Neural crest cell (in vitro differentiated cells): ENCODE measurements around the gene CUEDC1. TPM values are rescaled to one million over a fixed set of nuclear protein-coding genes. Genes with fewer than 3 reads are reported as not detected.

ENCODE experiments used
- DNase-seq: peaks from one replicate; pipeline ENCODE4 v3.0.0; 2021; ENCODE audit warnings: low read depth, mixed read lengths, low spot score
- H3K27ac Mint-ChIP-seq: one replicate; pipeline ENCODE4 v1.8.0; 2021; ENCODE audit warnings: mild to moderate bottlenecking, mixed read lengths; ENCODE audit not compliant: unreplicated experiment
- H3K27me3 Mint-ChIP-seq: 2 replicates; pipeline ENCODE4 v1.8.0; 2021; ENCODE audit warnings: low read depth, mild to moderate bottlenecking, mixed read lengths
- H3K36me3 Mint-ChIP-seq: 2 replicates; pipeline ENCODE4 v1.8.0; 2021; ENCODE audit warnings: low read depth, mild to moderate bottlenecking, mixed read lengths
- H3K4me1 Mint-ChIP-seq: 2 replicates; pipeline ENCODE4 v1.8.0; 2021; ENCODE audit warnings: mixed read lengths
- H3K4me3 Mint-ChIP-seq: one replicate; pipeline ENCODE4 v1.8.0; 2021; ENCODE audit warnings: mild to moderate bottlenecking, mixed read lengths
- H3K9me3 Mint-ChIP-seq: 2 replicates; pipeline ENCODE4 v1.8.0; 2021; ENCODE audit warnings: mixed read lengths
- CTCF ChIP-seq: fragments of 200-600 bp; sonication (generic); conservative IDR thresholded peaks from 2 replicates; pipeline ENCODE4 v1.5.0; 2021; ENCODE audit warnings: antibody characterized with exemption, mild to moderate bottlenecking
- total RNA-seq: library from RNA; stranded (reverse); gene quantifications from 2 replicates; pipeline ENCODE4 v1.2.1, GENCODE V29; 2021

CUEDC1 gene
- total RNA-seq, 1 donor from 2014 or later: 86.9 TPM

DNA sequence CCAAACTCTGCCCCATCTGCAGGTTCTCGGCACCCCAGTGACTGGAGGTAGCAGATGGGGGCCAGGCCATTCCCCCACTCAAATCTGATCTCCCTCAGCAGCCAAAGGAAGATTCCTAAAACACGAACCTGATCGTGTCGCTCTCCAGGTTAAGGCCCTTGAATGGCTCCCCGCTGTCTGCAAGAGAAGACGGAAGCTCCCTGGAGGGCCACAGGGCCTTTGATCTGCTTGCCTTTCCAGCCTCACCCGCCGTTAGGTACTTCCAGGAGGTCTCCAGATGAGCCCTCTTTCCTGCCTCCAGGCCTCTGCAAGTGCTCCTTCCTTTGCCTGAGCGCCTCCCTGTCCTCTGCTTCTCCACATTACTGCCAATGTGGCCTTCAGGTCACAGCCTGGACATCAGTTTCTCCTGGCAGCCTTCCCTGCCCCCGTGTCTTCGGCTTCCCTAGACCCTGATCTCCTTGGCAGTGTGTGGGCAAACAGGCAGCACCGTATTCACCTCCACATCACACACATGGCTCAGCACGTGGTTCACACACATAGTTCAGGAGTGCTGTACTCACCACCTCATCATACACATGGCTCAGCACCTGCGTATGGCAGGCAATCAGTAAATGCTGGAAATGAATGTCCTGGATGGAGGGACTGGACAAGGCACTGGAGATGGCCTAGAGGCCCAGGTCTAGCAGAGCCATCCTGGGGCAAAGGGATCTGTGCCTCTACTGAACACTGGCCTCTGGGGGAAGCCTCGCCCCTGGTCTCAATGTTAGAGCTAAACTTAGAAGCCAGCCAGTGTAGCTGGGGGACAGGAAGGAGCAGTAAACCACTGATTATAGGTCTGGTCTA lies 79.0 kb downstream of the CUEDC1 start:
- peak overlapping the region; percentile 98 for H3K27ac Mint-ChIP-seq
- no peak for DNase-seq
- H3K27me3 Mint-ChIP-seq: no peaks in the 10 kb centered on the region
- no peak for TF ChIP-seq CTCF
- H3K36me3 Mint-ChIP-seq: peaks cover 15% of the 10 kb centered on the region
- H3K4me1 Mint-ChIP-seq: peaks cover 87% of the 10 kb centered on the region
- H3K4me3 Mint-ChIP-seq: peak overlapping the region; percentile 4
- H3K9me3 Mint-ChIP-seq: no peaks in the 10 kb centered on the region

DNA sequence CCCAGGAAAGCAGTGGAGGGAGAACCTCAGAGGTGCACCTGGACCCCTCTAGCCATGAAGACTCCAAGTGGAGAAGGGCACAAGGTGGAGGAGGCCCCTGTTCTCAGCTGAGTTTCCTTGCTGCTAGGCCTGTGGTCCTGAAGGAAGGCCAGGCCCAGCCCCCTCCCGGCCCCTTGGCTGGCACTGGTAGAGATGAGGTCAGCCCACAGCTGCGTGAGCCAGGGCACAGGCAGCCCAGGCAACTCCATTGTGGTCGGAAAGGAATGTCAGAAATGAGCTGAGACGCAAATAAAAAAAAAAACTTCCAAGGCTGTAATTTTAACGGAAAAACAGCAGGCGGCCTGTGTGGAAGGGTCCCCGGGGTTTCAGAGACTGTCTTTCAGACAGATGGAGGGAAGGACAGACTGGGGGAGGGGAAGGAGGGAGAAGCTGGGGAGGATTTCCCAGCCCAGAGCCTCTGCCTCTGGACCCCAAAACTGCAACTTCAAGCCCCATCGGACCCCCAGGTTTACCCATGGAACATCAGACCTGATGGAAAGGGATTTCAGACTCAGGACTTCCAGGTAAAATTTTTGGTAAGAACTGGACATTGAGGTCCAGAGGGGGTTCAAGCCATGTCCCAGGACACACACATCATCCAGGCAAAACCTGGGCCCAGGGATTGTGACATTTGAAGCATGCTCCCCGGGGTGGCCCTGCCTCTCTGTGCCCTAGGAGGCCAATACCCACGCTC lies 79.8 kb downstream of the CUEDC1 start:
- peaks cover 15% of the 10 kb centered on the region for H3K36me3 Mint-ChIP-seq
- H3K9me3 Mint-ChIP-seq: no peaks in the 10 kb centered on the region
- H3K4me3 Mint-ChIP-seq: peak overlapping the region; percentile 74
- no peaks in the 10 kb centered on the region for H3K27me3 Mint-ChIP-seq
- TF ChIP-seq CTCF: peak; percentile 64
- H3K4me1 Mint-ChIP-seq: peaks cover 82% of the 10 kb centered on the region
- peak overlapping the region; percentile 98 for H3K27ac Mint-ChIP-seq
- DNase-seq: peak; percentile 66

DNA sequence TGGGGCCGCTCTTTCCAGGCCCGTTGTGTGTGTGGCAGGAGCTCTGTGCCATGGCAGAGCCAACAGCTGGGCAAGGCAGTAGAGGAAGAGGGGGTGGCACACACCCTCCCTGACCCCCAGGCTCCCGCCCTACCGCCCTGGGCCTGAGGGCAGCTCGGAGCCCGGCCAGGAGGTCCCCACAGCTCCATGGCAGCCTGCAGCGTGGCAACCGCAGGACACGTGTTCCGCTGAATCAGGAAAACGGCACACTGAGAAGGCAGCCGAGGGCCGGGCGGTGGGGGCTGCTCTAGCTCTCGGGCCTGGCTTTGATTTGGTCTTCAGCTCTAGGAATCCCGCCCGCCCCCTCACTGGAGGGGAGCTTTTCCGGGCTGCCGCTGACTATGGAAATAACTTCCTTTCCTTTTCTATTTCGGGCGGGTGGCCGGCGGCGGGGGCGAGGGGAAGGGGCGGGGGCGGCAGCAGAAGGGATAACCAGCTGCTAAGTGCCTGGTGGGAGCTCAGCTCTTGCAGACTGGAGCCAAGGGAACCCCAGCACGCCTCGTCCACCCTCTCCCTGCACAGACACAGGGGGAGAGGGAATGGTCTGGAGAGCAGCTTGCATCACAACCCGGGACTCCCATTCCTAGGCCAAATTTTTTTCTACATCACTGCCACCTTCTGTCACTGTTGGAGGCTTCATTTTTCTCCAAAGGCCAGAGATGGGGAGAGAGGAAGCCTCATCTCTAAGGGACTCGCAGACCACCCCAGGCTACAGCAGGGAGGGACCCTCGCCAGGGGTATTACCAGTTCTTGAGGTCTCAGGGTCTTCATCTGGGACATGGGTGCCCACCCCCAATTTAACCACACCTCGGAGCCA lies 80.5 kb downstream of the CUEDC1 start:
- Mint-ChIP-seq H3K27ac (peak overlapping the region; percentile 97), H3K9me3 (no peaks in the 10 kb centered on the region), H3K4me3 (peak overlapping the region; percentile 74), H3K27me3 (no peaks in the 10 kb centered on the region), H3K4me1 (peaks cover 82% of the 10 kb centered on the region), H3K36me3 (peaks cover 18% of the 10 kb centered on the region)
- peak; percentile 68 for DNase-seq
- TF ChIP-seq CTCF: no peak

- no peak for TF ChIP-seq CTCF
- H3K4me1 Mint-ChIP-seq: peaks cover 81% of the 10 kb centered on the region
- H3K9me3 Mint-ChIP-seq: no peaks in the 10 kb centered on the region
- peak overlapping the region; percentile 97 for H3K27ac Mint-ChIP-seq
- no peak for DNase-seq
- peaks cover 15% of the 10 kb centered on the region for H3K36me3 Mint-ChIP-seq
- peak overlapping the region; percentile 49 for H3K4me3 Mint-ChIP-seq
- no peaks in the 10 kb centered on the region for H3K27me3 Mint-ChIP-seq
Observed at GRCh38 chr17:57874058-57874419, 81.2 kb downstream of the CUEDC1 start.

GRCh38 chr17:57873261-57874057 lies 81.8 kb downstream of the CUEDC1 start:
- Mint-ChIP-seq H3K27ac (peak overlapping the region; percentile 97), H3K4me3 (peak overlapping the region; percentile 49), H3K27me3 (no peaks in the 10 kb centered on the region), H3K4me1 (peaks cover 83% of the 10 kb centered on the region), H3K36me3 (peaks cover 17% of the 10 kb centered on the region), H3K9me3 (no peaks in the 10 kb centered on the region)
- DNase-seq: no peak
- TF ChIP-seq CTCF: no peak
